Fibroblast of mammary gland (primary cell): ENCODE data around the gene NUDT11.

Experiments used
- DNase-seq: peaks from one replicate; pipeline ENCODE4 v3.0.0-alpha.2; 2010; ENCODE audit warnings: low read depth
- H3K4me3 ChIP-seq: 2 replicates; pipeline ENCODE4 v1.5.1; 2011; ENCODE audit warnings: low read depth, mild to moderate bottlenecking, low read length, moderate library complexity; ENCODE audit not compliant: control insufficient read depth
- CTCF ChIP-seq: conservative IDR thresholded peaks from 2 replicates; pipeline ENCODE4 v1.5.1; 2011; ENCODE audit warnings: low read depth, low read length, inconsistent platforms; ENCODE audit not compliant: control insufficient read depth, insufficient read depth

Gene NUDT11

DNA sequence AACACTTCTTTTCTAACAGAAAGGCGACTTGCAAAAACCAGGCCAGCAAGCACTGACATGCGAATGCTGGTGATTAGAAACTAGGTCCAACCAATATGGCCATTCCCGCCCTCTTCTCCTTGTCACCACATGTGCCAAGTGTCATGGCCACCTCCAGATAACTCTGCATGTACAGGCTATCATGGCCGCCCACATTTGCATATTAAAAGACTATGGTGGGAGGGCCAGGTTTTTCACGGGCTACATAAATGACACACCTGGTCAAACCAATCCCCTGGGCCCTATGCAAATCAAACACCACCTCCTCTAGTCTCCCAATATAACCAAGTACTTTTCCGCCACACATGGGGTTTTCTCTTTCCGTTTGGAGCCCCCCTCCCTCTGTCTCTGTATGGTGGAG lies 40.1 kb downstream of the NUDT11 start:
- no peak for TF ChIP-seq CTCF
- DNase-seq, result no peak
- no peak overlapping the region for H3K4me3 ChIP-seq

GRCh38 chrX:51440365-51440764 lies 56.0 kb downstream of the NUDT11 start:
- no peak for TF ChIP-seq CTCF
- DNase-seq, result no peak
- no peak overlapping the region for H3K4me3 ChIP-seq
